Mucosa of descending colon (tissue), 3 donors: Measurements from ENCODE around the gene DPYD. TPM values are rescaled to one million over a fixed set of nuclear protein-coding genes. Genes with fewer than 3 reads are reported as not detected.
"Not testable (repeated sequence)": the region's sequence is repeated elsewhere in the genome, so short reads cannot be mapped to it uniquely, and the experiment has no call there.

Experiments
- ATAC-seq: fragments of 200-7000 bp; cut with Tn5 transposase; one replicate; pipeline ENCODE4 v1.9.1; 2020; ENCODE audit warnings: mild to moderate bottlenecking, moderate library complexity
- DNase-seq, 3 donors: peaks; one replicate each; pipeline ENCODE4 v3.0.0-alpha.2; 2020
- H3K36me3 ChIP-seq: fragments of 200-600 bp; one replicate; pipeline ENCODE4 v1.8.0; 2021; ENCODE audit warnings: low read depth, mild to moderate bottlenecking
- H3K4me1 ChIP-seq: fragments of 200-600 bp; one replicate; pipeline ENCODE4 v1.8.0; 2021; ENCODE audit warnings: low read depth, mild to moderate bottlenecking
- H3K4me3 ChIP-seq: fragments of 200-600 bp; one replicate; pipeline ENCODE4 v1.8.0; 2021; ENCODE audit warnings: mild to moderate bottlenecking
- H3K9me3 ChIP-seq: fragments of 200-600 bp; one replicate; pipeline ENCODE4 v1.8.0; 2021; ENCODE audit warnings: mild to moderate bottlenecking
- intact Hi-C, 2 donors: fragments of 100-400 bp; cut with DNase I in 1 of 2; cut with micrococcal nuclease in 1 of 2; formaldehyde crosslinking; loops; one replicate each; pipeline versions ENCODE4 v1.11.0 to v1.11.1; 2022; cut with DNase I, micrococcal nuclease
- total RNA-seq, 3 donors: library from RNA; stranded (reverse); fragmentation: NEBNext Ultra II Directional in 2 of 3; extraction: Animal tissue kit (Norgen Biotek cat#: 25700) in 2 of 3; gene quantifications; one replicate each; pipeline versions ENCODE4 v1.2.1 to v1.2.4, GENCODE V29; 2021 to 2023
- TF ChIP-seq, protein P1 (sequence below): fragments of 200-600 bp; IDR thresholded peaks from one replicate; pipeline ENCODE4 v1.8.0; 2022; ENCODE audit warnings: antibody characterized with exemption, mild to moderate bottlenecking
- donor health status: DM: no; HTN: no; CAD: no; lungs with moderate emphysema.
- donor health status: DM: no; HTN: no; CAD: no.
- donor health status: DM: no; HTN: yes; CAD: no.

Gene DPYD
- total RNA-seq, 3 donors from 2014 or later, result 13.8 to 33.3 (median 19.7) TPM

DNA sequence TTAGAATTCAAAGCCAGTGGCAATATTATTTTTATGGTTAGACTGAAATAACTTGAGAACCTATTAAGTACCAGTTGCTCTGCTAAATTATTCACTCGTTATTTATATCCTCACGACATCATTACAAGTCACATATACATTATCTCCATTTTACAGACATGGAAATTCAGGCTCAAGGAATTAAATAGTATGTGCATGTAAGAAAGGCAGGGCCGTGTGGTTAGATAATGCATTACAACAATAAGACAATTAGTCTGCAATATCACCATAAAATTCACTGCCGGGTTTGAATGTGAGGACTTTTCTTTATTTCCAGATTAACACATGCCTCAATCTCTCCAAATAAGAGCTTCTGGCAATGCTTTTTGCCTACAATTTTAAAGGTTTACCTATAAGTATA lies 675.8 kb downstream of the DPYD start:
- no peak for DNase-seq
- Histone ChIP-seq H3K36me3 (no peaks in the 10 kb centered on the region), H3K4me1 (no peaks in the 10 kb centered on the region), H3K9me3 (no peaks in the 10 kb centered on the region), H3K4me3 (no peak overlapping the region)
- TF ChIP-seq, protein P1, sequence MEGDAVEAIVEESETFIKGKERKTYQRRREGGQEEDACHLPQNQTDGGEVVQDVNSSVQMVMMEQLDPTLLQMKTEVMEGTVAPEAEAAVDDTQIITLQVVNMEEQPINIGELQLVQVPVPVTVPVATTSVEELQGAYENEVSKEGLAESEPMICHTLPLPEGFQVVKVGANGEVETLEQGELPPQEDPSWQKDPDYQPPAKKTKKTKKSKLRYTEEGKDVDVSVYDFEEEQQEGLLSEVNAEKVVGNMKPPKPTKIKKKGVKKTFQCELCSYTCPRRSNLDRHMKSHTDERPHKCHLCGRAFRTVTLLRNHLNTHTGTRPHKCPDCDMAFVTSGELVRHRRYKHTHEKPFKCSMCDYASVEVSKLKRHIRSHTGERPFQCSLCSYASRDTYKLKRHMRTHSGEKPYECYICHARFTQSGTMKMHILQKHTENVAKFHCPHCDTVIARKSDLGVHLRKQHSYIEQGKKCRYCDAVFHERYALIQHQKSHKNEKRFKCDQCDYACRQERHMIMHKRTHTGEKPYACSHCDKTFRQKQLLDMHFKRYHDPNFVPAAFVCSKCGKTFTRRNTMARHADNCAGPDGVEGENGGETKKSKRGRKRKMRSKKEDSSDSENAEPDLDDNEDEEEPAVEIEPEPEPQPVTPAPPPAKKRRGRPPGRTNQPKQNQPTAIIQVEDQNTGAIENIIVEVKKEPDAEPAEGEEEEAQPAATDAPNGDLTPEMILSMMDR, result no peak
- intact Hi-C loops, result no loop called here
- ATAC-seq, result no peak

DNA sequence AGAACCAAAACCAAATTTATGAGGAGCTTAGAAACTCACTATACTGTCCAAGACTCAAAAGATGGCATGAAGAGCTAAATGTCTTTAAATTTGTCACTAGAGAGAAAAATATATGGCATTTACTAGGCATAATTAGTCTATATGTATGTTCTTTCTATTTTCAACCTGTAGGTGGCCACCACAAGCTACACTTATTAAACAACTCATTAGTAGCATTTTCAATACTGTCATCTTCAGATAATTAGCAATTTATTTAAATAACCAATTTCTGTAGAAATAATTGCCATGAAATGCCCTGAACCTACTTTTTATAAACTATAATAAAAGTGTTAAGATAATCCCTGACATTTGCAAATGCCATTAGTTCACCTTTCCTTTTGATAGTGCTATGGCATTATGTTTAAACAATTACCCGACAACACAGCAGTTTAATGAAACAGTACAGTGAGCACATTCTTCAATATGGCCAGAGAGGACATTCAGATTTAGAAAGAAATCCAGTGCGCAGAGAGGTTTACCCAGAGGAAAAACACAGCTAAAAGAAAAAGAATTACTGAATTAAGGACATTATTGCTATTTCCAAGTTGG lies 676.8 kb downstream of the DPYD start:
- intact Hi-C loops, result no loop called here
- no peaks in the 10 kb centered on the region for H3K9me3 ChIP-seq
- H3K36me3 ChIP-seq, result no peaks in the 10 kb centered on the region
- TF ChIP-seq, protein P1, result no peak
- H3K4me1 ChIP-seq, result no peaks in the 10 kb centered on the region
- no peak overlapping the region for H3K4me3 ChIP-seq
- ATAC-seq (no peak), DNase-seq (no peak)

DNA sequence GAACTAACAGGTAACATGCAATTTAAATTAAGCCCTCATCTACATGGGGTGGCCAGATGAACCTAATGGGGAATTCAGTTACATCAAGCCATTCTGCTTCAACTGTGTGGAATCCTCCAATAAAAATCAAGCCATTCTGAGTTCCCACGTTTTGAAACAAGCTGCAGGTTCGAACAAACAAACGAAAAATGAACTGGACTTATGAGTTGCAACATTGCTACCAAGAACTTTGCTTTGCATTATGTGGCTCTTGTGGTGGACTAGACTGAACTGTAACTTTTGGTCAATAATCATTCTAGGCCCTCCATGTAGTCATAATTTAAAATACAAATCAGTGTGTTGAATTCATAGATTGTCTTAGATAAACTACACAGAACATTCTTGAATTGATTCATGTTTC lies 682.0 kb downstream of the DPYD start:
- Histone ChIP-seq H3K9me3 (no peaks in the 10 kb centered on the region), H3K4me3 (no peak overlapping the region), H3K4me1 (no peaks in the 10 kb centered on the region), H3K36me3 (no peaks in the 10 kb centered on the region)
- ATAC-seq (no peak), DNase-seq (no peak)
- intact Hi-C loops, result no loop called here
- TF ChIP-seq, protein P1, result no peak

DNA sequence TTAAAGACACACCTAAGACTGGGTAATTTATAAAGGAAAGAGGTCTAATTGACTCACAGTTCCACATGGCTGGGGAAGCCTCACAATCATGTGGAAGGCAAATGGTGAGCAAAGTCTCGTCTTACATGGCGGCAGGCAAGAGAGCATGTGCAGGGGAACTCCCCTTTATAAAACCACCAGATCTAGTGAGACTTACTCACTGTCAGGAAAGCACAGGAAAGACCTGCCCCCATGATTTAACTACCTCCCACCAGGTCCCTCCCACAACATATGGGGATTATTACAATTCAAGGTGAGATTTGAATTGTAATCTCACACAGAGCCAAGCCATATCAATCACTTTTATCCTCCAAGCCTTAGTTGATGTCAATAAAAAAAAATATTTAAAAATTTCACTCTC lies 689.5 kb downstream of the DPYD start:
- DNase-seq, ATAC-seq, H3K4me3 ChIP-seq, H3K9me3 ChIP-seq, intact Hi-C loops, H3K4me1 ChIP-seq, H3K36me3 ChIP-seq: not testable (repeated sequence)

DNA sequence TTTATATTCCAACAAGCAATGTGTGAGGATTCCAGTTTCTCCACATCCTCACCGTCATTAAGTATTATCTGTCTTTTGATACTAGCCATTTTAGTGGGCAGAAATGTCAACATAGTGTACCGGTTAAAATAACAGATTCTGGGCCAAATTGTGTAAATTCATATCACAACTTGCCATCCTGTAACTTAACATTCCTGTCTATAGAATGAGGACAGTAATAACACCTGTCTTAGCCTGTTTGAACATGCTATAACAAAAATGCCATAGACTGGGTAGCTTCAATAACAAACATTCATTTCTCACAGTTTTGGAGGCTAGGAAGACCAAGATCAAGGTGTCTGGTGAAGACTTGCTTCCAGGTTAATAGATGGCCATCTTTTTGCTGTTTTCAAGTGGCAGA lies 708.2 kb downstream of the DPYD start:
- Histone ChIP-seq H3K36me3 (no peaks in the 10 kb centered on the region), H3K9me3 (no peaks in the 10 kb centered on the region), H3K4me3 (no peak overlapping the region), H3K4me1 (no peaks in the 10 kb centered on the region)
- ATAC-seq (no peak), DNase-seq (no peak)
- TF ChIP-seq, protein P1, result no peak
- intact Hi-C loops, result no loop called here

DNA sequence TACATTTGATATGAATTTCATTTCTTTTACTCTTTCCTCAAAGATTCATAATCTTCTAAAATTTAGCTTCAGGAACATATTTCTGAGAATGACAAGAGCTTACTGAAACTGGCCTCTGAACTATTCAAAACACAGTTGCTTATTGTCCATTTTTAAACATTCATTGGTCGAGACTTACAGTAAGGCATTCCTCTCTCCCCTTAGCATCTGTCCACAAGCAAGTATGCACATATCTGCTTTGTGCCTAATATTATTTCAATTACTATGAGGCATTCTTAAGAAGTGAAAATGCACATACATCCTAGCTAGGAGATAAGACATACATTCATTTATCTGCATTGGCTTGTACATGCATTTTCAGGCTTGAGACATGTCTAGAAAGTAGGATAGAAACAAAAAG lies 710.5 kb downstream of the DPYD start:
- H3K4me3 ChIP-seq, result no peak overlapping the region
- H3K9me3 ChIP-seq, result no peaks in the 10 kb centered on the region
- intact Hi-C loops, result no loop called here
- H3K36me3 ChIP-seq, result no peaks in the 10 kb centered on the region
- ATAC-seq (no peak), DNase-seq (no peak)
- no peaks in the 10 kb centered on the region for H3K4me1 ChIP-seq
- TF ChIP-seq, protein P1, result no peak
